K562 (cell line): ENCODE data around the gene MICALL2. TPM values are rescaled to one million over a fixed set of nuclear protein-coding genes. Genes with fewer than 3 reads are reported as not detected.
A peak's percentile ranks its signal among the peaks of the same experiment; 100 is the strongest.

ENCODE experiments used
- ATAC-seq: fragments of 200-7000 bp; cut with Tn5 transposase; 3 replicates; pipeline ENCODE4 v1.9.1; 2020; ENCODE audit warnings: moderate library complexity
- BruUV-seq: library from RNA; stranded (reverse); fragments of 400-500 nt; replicated peaks from 2 replicates; lab custom pipeline; 2021; lab: Mats Ljungman, UMichigan
- CTCF ChIA-PET: fragments of 300-600 bp; formaldehyde crosslinking; extraction: SDS; loops from one replicate; lab custom pipeline; 2021; ENCODE audit warnings: low intra/inter-chr PET ratio; lab: Yijun Ruan, JAX
- POLR2A ChIA-PET: fragments of 300-600, 350-650 bp; sonication (Branson Sonifier 250); formaldehyde crosslinking; extraction: SDS; loops from one replicate; lab custom pipeline; 2021; ENCODE audit warnings: antibody characterized with exemption, inconsistent platforms; lab: Yijun Ruan, JAX
- DNase-seq, 4 experiments: peaks; one replicate each; pipeline versions ENCODE4 v3.0.0 to v3.0.0-alpha.2; 2011 to 2018; ENCODE audit warnings: low spot score in 3 of 4, mixed read lengths in 3 of 4; ENCODE audit errors: extremely low read depth in 1 of 4
- FAIRE-seq: peaks from 2 replicates; lab custom pipeline; 2011; peaks lifted over from hg19 to GRCh38; lab: Jason Lieb, UNC
- H2AFZ ChIP-seq: 2 replicates; pipeline ENCODE4 v1.6.0; 2011; ENCODE audit warnings: low read depth, low read length, control low read depth, inconsistent platforms
- H3K27ac ChIP-seq: fragments of 200-600 bp; 3 replicates; pipeline ENCODE4 v1.8.0; 2011; ENCODE audit warnings: low read depth, mild to moderate bottlenecking, control low read depth, inconsistent platforms, low read length, moderate library complexity, mixed read lengths; ENCODE audit errors: extremely low read depth
- H3K27me3 ChIP-seq, 2 experiments: fragments of 300-600 bp in 1 of 2; 2 replicates in 1 of 2; 3 replicates in 1 of 2; pipeline versions ENCODE4 v1.6.0 to v1.8.0; 2011; ENCODE audit warnings: inconsistent platforms in 2 of 2, low read length in 2 of 2, mild to moderate bottlenecking in 1 of 2, mixed read lengths in 1 of 2, moderate library complexity in 1 of 2; ENCODE audit not compliant: control insufficient read depth in 2 of 2, insufficient read depth in 2 of 2
- H3K36me3 ChIP-seq: fragments of 300-600 bp; 3 replicates; pipeline ENCODE4 v1.8.0; 2011; ENCODE audit warnings: mild to moderate bottlenecking, low read length, inconsistent platforms; ENCODE audit not compliant: control insufficient read depth, insufficient read depth
- H3K4me1 ChIP-seq, 2 experiments: fragments of 200-600 bp in 1 of 2; replicated peaks in 1 of 2; 2 replicates in 1 of 2; 3 replicates in 1 of 2; pipeline versions ENCODE4 v1.5.1 to v1.8.0; 2011; ENCODE audit warnings: inconsistent platforms in 2 of 2, low read length in 2 of 2, mild to moderate bottlenecking in 1 of 2, mixed read lengths in 1 of 2, moderate library complexity in 1 of 2; ENCODE audit not compliant: control insufficient read depth in 2 of 2, insufficient read depth in 2 of 2
- H3K4me2 ChIP-seq: 2 replicates; pipeline ENCODE4 v1.6.1; 2011; ENCODE audit warnings: low read length, control low read depth, inconsistent platforms, mixed read lengths; ENCODE audit not compliant: insufficient read depth
- H3K4me3 ChIP-seq: fragments of 200-600 bp; sonication (generic), shearing (Covaris generic); 2 replicates; pipeline ENCODE4 v1.5.1; 2016; ENCODE audit warnings: control low read depth, inconsistent platforms
- H3K79me2 ChIP-seq: fragments of 200-600 bp; 3 replicates; pipeline ENCODE4 v1.8.0; 2011; ENCODE audit warnings: low read length, inconsistent platforms; ENCODE audit not compliant: control insufficient read depth, insufficient read depth
- H3K9ac ChIP-seq, 2 experiments: 2 replicates each; pipeline versions ENCODE4 v1.6.0 to v1.6.1; 2011; ENCODE audit warnings: low read depth in 2 of 2, low read length in 2 of 2, control low read depth in 1 of 2, inconsistent platforms in 1 of 2, mild to moderate bottlenecking in 1 of 2, mixed read lengths in 1 of 2; ENCODE audit not compliant: insufficient read depth in 1 of 2
- H3K9me1 ChIP-seq: one replicate; pipeline ENCODE4 v1.6.0; 2011; ENCODE audit warnings: inconsistent platforms, mild to moderate bottlenecking, low read length, moderate library complexity; ENCODE audit not compliant: control insufficient read depth, insufficient read depth
- H3K9me3 ChIP-seq: replicated peaks from 2 replicates; pipeline ENCODE4 v1.5.1; 2011; ENCODE audit warnings: low read depth, low read length, inconsistent platforms; ENCODE audit not compliant: control insufficient read depth, insufficient read depth
- H4K20me1 ChIP-seq: replicated peaks from 2 replicates; pipeline ENCODE4 v1.6.1; 2011; ENCODE audit warnings: low read length, inconsistent platforms, mixed read lengths; ENCODE audit not compliant: control insufficient read depth, insufficient read depth
- BCOR ChIP-seq: fragments of 450-650 bp; IDR thresholded peaks from 2 replicates; pipeline ENCODE4 v1.6.1; 2016
- ESRRA ChIP-seq: fragments of 450-650 bp; IDR thresholded peaks from 2 replicates; pipeline ENCODE4 v1.6.1; 2014; ENCODE audit warnings: low read depth, mild to moderate bottlenecking, moderate library complexity, borderline replicate concordance
- FOXK1 ChIP-seq: sonication (generic); formaldehyde crosslinking; IDR thresholded peaks from 2 replicates; pipeline ENCODE4 v1.8.0; 2022; ENCODE audit warnings: missing genetic modification reagents, mild to moderate bottlenecking, borderline replicate concordance
- FOXP1 ChIP-seq: sonication (generic); formaldehyde crosslinking; IDR thresholded peaks from 2 replicates; pipeline ENCODE4 v1.8.0; 2022; ENCODE audit warnings: mild to moderate bottlenecking, missing genetic modification reagents
- PHF20 ChIP-seq: fragments of 450-650 bp; IDR thresholded peaks from 2 replicates; pipeline ENCODE4 v1.6.1; 2018; ENCODE audit not compliant: partially characterized antibody
- RBFOX2 ChIP-seq: fragments of 200-400 bp; formaldehyde crosslinking; IDR thresholded peaks from 2 replicates; pipeline ENCODE4 v1.6.1; 2017; ENCODE audit warnings: low read depth, mild to moderate bottlenecking, low read length, moderate library complexity
- SMARCB1 ChIP-seq: IDR thresholded peaks from 2 replicates; pipeline ENCODE4 v1.6.1; 2011; ENCODE audit warnings: improper control_type of control experiment, low read depth; ENCODE audit not compliant: insufficient read length
- ZBTB17 ChIP-seq: fragments of 450-650 bp; formaldehyde crosslinking; IDR thresholded peaks from 2 replicates; pipeline ENCODE4 v1.4.0; 2020; ENCODE audit warnings: mild to moderate bottlenecking
- ZFP36 ChIP-seq: fragments of 150-350 bp; IDR thresholded peaks from 2 replicates; pipeline ENCODE4 v1.6.1; 2018; ENCODE audit warnings: low read length, low read depth; ENCODE audit not compliant: partially characterized antibody
- ZFX ChIP-seq: sonication (generic); formaldehyde crosslinking; IDR thresholded peaks from 2 replicates; pipeline ENCODE4 v1.8.0; 2022; ENCODE audit warnings: mild to moderate bottlenecking, missing genetic modification reagents, moderate library complexity
- WGBS: fragments of 100-300 bp; shearing (Covaris generic); methylation state at CpG from one replicate; pipeline ENCODE4 v1.1.6; 2016; ENCODE audit warnings: low coverage, mixed read lengths; ENCODE audit not compliant: insufficient coverage; ENCODE audit errors: missing lambda C conversion rate; 5-methylcytosine and 5-hydroxymethylcytosine counted together
- in situ Hi-C: fragments of 300-500 bp; cut with MboI; formaldehyde crosslinking; loops from 4 replicates; pipeline ENCODE4 v1.15.0; 2018; ENCODE audit warnings: inconsistent platforms, mixed read lengths
- intact Hi-C: fragments of 100-400 bp; cut with micrococcal nuclease; formaldehyde crosslinking; loops from 2 replicates; pipeline ENCODE4 v1.14.2; 2022
- polyA plus RNA-seq, 8 experiments: library from polyadenylated mRNA; depleted of rRNA in 4 of 8; stranded (reverse) in 5 of 8; unstranded in 3 of 8; fragments of >200 nt; fragmentation: Nextera tagmentation in 2 of 8; fragmentation: Illumina TruSeq in 1 of 8; extraction: Ambion mirVana in 2 of 8; extraction: Trizol in 1 of 8; gene quantifications; 2 replicates each; pipeline versions ENCODE4 v1.2.1 to v1.2.3, GENCODE V29; 2011 to 2014; ENCODE audit warnings: inconsistent platforms in 1 of 8, missing spikeins in 1 of 8
- total RNA-seq, 7 experiments: library from RNA; depleted of rRNA in 6 of 7; stranded (reverse); fragments of >200 nt in 6 of 7; fragmentation: Illumina TruSeq in 2 of 7; extraction: Trizol in 2 of 7; gene quantifications; 2 replicates each; pipeline versions ENCODE4 v1.2.1 to v1.2.3, GENCODE V29; 2011 to 2021; ENCODE audit warnings: low replicate concordance in 1 of 7
- TF ChIP-seq, protein P1 (sequence below): fragments of 450-650 bp; IDR thresholded peaks from 2 replicates; pipeline ENCODE4 v1.6.1; 2016; ENCODE audit warnings: low read depth, mild to moderate bottlenecking, moderate library complexity
- TF ChIP-seq, protein P2 (sequence below): sonication (generic); formaldehyde crosslinking; IDR thresholded peaks from 2 replicates; pipeline ENCODE4 v1.9.0; 2022; ENCODE audit warnings: mild to moderate bottlenecking, missing genetic modification reagents
- TF ChIP-seq, protein P3 (sequence below): fragments of 450-650 bp; IDR thresholded peaks from 2 replicates; pipeline ENCODE4 v1.6.1; 2014; ENCODE audit warnings: low read depth, mild to moderate bottlenecking, moderate library complexity, borderline replicate concordance

Gene MICALL2
- total and polyA plus RNA-seq, 9 of the 15 experiments (the other 6 are each of a cell fraction or from before 2014, with no cell fraction given), result 1.8 to 103 (median 17.0) TPM

DNA sequence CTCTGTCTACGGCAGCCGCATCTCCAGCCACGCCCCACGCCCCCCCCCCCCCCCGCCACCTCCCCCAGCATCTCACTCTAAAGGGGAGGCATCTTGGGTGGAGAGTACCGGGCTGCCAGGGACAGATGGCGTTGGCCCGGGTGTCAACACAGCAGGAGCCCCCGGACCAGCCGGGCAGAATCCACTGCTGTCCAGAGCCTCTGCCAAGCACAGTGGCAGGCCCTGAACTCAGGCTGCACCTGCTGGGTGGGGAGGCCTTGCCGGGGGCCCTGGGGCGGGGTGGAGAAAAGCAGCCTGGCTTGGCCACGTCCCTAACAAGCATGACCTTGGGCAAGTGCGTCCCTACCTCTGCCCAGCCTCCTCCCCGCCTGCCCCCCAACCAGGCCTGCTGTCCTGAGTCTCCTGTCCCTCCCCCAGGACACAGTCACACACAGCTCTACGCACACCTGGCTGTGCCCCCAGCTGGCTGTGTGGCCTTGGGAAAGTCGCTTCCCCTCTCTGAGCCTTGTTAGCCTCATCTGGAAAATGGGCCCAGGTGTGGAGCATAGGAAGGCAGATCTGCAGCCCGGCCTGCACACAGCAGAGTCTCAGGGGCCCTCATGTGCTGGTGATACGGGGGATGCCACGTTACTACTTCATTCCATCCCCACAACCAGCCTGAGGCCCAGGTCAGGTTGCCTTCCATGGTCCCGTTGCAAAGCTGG lies 45.2 kb downstream of the MICALL2 start (continued):
- TF ChIP-seq ESRRA, result peak; percentile 47; the same call in 1 of the 2 replicates
- TF ChIP-seq PHF20, result no peak
- peak; percentile 49 for TF ChIP-seq ZFP36
- TF ChIP-seq BCOR, result peak; percentile 81
- no peak for TF ChIP-seq SMARCB1
- TF ChIP-seq, protein P1, sequence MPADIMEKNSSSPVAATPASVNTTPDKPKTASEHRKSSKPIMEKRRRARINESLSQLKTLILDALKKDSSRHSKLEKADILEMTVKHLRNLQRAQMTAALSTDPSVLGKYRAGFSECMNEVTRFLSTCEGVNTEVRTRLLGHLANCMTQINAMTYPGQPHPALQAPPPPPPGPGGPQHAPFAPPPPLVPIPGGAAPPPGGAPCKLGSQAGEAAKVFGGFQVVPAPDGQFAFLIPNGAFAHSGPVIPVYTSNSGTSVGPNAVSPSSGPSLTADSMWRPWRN, result no peak

DNA sequence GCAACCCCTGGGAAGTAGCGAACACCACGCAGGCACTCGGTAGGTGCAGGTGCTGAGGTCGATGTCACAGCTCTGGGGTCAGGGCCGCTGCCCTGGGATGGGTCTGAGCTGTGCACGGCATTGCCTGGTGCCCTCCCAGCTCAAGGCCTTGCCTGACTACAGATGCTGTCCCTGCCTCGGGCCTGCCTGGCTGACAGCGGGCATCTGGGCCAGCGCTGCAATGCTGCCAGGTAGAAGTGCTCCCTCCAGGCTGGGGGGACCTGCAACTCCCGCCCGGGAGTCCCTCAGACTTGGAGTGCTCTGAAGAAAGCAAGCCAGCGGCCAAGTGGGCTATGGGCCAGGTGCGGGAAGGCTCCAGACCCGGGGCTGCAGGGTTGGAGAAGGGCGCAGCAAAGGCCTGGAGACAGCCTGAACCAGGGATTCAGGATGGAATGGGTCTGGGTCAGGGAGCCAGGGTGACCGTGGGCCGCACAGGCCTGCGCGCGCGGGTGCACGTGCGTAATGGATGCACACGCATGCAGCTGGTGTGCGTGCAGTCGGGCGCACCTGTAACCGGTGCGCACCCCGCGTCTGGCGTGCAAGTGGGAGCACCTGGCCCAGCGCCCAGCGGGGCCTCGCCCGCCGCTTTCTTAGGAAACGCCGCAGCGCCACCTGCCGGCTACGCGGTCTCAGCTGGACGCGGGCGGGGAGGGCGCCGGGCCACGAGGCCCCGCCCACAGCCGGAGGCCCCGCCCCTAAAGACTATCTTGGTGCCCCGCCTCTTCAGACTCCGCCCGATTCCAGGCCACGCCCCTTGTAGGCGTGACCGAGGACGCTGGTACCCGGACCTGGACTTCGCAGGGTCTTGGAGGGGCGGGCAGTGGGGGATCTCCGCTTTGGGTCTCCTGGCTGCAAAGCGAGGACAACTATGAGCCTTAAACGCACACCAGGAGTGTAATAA lies 46.7 kb downstream of the MICALL2 start:
- Histone ChIP-seq H2AFZ (peak overlapping the region; percentile 13; the same call in 1 of the 2 replicates), H3K4me3 (no peak overlapping the region), H3K36me3 (no peaks in the 10 kb centered on the region), H3K9me3 (no peaks in the 10 kb centered on the region), H3K4me1 (peaks cover 6 to 28% of the 10 kb centered on the region in 2 experiments), H3K27ac (no peak overlapping the region), H3K79me2 (no peaks in the 10 kb centered on the region), H4K20me1 (0 out of 2 replicates have a peak, but pooled peaks cover 10% of the 10 kb centered on the region), H3K27me3 (peaks cover 7 to 36% of the 10 kb centered on the region in 2 experiments; a peak in 3 of 5 replicates), H3K9me1 (no peaks in the 10 kb centered on the region), H3K9ac (0 out of 4 replicates have a peak overlapping the region, but pooled peaks of 1 of the 2 experiments have one; percentile 22), H3K4me2 (peak overlapping the region; percentile 58)
- peak; percentile 97 for ATAC-seq
- POLR2A ChIA-PET, result interaction anchor here (1.1 to 1.2 kb wide), 2 partner anchors 8 to 10 kb away, joined by 4 to 6 read pairs; no protein-coding TSS in a partner anchor
- FAIRE-seq, result peak; percentile 92
- in situ Hi-C loops (no loop called here), intact Hi-C loops (loop anchor here (1.0 to 2.0 kb wide), 2 partner anchors 44 to 186 kb away; no protein-coding TSS in a partner anchor)
- 6% methylated on average over 61 of the region's 65 CpGs for WGBS
- CTCF ChIA-PET, result interaction anchor here (0.7 to 2.6 kb wide), 4 partner anchors 123 to 420 kb away, joined by 3 to 27 read pairs (median 6); no protein-coding TSS in a partner anchor
- peak; percentile 91 to 99 (median 98) for DNase-seq
- no TSS peak for BruUV-seq
- TF ChIP-seq, protein P2, sequence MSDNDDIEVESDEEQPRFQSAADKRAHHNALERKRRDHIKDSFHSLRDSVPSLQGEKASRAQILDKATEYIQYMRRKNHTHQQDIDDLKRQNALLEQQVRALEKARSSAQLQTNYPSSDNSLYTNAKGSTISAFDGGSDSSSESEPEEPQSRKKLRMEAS (CRISPR knock-in tag), result peak; percentile 95
- TF ChIP-seq ZBTB17 (CRISPR knock-in tag), result 0 out of 2 replicates have a peak, but pooled peaks have one; percentile 42
- TF ChIP-seq, protein P3, sequence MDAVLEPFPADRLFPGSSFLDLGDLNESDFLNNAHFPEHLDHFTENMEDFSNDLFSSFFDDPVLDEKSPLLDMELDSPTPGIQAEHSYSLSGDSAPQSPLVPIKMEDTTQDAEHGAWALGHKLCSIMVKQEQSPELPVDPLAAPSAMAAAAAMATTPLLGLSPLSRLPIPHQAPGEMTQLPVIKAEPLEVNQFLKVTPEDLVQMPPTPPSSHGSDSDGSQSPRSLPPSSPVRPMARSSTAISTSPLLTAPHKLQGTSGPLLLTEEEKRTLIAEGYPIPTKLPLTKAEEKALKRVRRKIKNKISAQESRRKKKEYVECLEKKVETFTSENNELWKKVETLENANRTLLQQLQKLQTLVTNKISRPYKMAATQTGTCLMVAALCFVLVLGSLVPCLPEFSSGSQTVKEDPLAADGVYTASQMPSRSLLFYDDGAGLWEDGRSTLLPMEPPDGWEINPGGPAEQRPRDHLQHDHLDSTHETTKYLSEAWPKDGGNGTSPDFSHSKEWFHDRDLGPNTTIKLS, result no peak
- TF ChIP-seq RBFOX2, result no peak
- 0 out of 2 replicates have a peak, but pooled peaks have one; percentile 46 for TF ChIP-seq FOXP1 (CRISPR knock-in tag)
- peak; percentile 55; the same call in 1 of the 2 replicates for TF ChIP-seq FOXK1 (CRISPR knock-in tag)
- TF ChIP-seq ZFX (CRISPR knock-in tag), result peak; percentile 56
